Stimulated activated naive B cell treated with anti-CD40 and anti-IgM and Interleukin-4, amounts not matched to agents 10 μg/mL and 1 μg/mL and 100 μg/mL, for 72 hours (primary cell): ENCODE data around the gene KRTAP17-1.
"Not testable (repeated sequence)": the region's sequence is repeated elsewhere in the genome, so short reads cannot be mapped to it uniquely, and the experiment has no call there.

Experiments
- ATAC-seq, 2 donors: fragments of 150-1000 bp; cut with Tn5 transposase; replicated peaks; 2 replicates each; pipeline ENCODE4 v1.10.0; 2021; ENCODE audit warnings: moderate library complexity in 1 of 2
- DNase-seq: peaks from one replicate; pipeline ENCODE4 v3.0.0; 2021
- H3K27ac Mint-ChIP-seq: one replicate; pipeline ENCODE4 v1.8.0; 2022; ENCODE audit warnings: mild to moderate bottlenecking, mixed read lengths
- H3K27me3 Mint-ChIP-seq, 2 donors: one replicate each; pipeline ENCODE4 v1.8.0; 2022; ENCODE audit warnings: mixed read lengths in 2 of 2
- H3K36me3 Mint-ChIP-seq, 2 donors: one replicate each; pipeline ENCODE4 v1.8.0; 2022; ENCODE audit warnings: mixed read lengths in 2 of 2, mild to moderate bottlenecking in 1 of 2
- H3K4me1 Mint-ChIP-seq, 2 donors: one replicate each; pipeline ENCODE4 v1.8.0; 2022; ENCODE audit warnings: mixed read lengths in 2 of 2, mild to moderate bottlenecking in 1 of 2
- H3K4me3 Mint-ChIP-seq, 2 donors: one replicate each; pipeline ENCODE4 v1.8.0; 2022; ENCODE audit warnings: mild to moderate bottlenecking in 2 of 2, mixed read lengths in 2 of 2, moderate library complexity in 1 of 2
- H3K9me3 Mint-ChIP-seq, 2 donors: one replicate each; pipeline ENCODE4 v1.8.0; 2022; ENCODE audit warnings: mixed read lengths in 2 of 2, mild to moderate bottlenecking in 1 of 2

Gene KRTAP17-1

GRCh38 chr17:41271323-41271722 is 44.2 kb downstream of the KRTAP17-1 start:
- not testable (repeated sequence) for DNase-seq, H3K4me3 Mint-ChIP-seq, H3K27ac Mint-ChIP-seq, ATAC-seq, H3K36me3 Mint-ChIP-seq, H3K9me3 Mint-ChIP-seq
- H3K27me3 Mint-ChIP-seq = peaks cover 25 to 33% of the 10 kb centered on the region in 2 donors
- H3K4me1 Mint-ChIP-seq = peaks cover 9 to 11% of the 10 kb centered on the region in 2 donors

- no peaks in the 10 kb centered on the region for H3K36me3 Mint-ChIP-seq
- ATAC-seq (no peak), DNase-seq (no peak)
- H3K9me3 Mint-ChIP-seq = no peaks in the 10 kb centered on the region
- no peak overlapping the region for H3K4me3 Mint-ChIP-seq
- peaks cover 19 to 36% of the 10 kb centered on the region in 2 donors for H3K27me3 Mint-ChIP-seq
- no peak overlapping the region for H3K27ac Mint-ChIP-seq
- peaks cover 5 to 11% of the 10 kb centered on the region in 2 donors for H3K4me1 Mint-ChIP-seq
Measured at GRCh38 chr17:41267711-41268110, 47.8 kb downstream of the KRTAP17-1 start.

GRCh38 chr17:41265078-41265477 is 50.4 kb downstream of the KRTAP17-1 start, which contains the start of gene KRTAP9-6:
Gene KRTAP9-6 (plus strand): TSS chr17:41265378. CDS start chr17:41265378, 0 bp downstream.
- DNase-seq (no peak), ATAC-seq (no peak)
- Mint-ChIP-seq H3K4me1 (peaks cover 0 to 8% of the 10 kb centered on the region in 2 donors), H3K4me3 (no peak within 1 kb of the TSS), H3K36me3 (no peaks in the 10 kb centered on the region), H3K27me3 (peaks cover 19 to 37% of the 10 kb centered on the region in 2 donors), H3K9me3 (peaks cover 0 to 2% of the 10 kb centered on the region in 2 donors), H3K27ac (no peak within 1 kb of the TSS)
